B cell (primary cell): ENCODE results near the gene ANKRD44. TPM values are rescaled to one million over a fixed set of nuclear protein-coding genes. Genes with fewer than 3 reads are reported as not detected.

Source experiments
- ATAC-seq: fragments of 200-7000 bp; cut with Tn5 transposase; one replicate; pipeline ENCODE4 v1.10.0; 2021; ENCODE audit warnings: low read depth, mild to moderate bottlenecking, moderate number of reproducible peaks, moderate library complexity
- CTCF ChIA-PET: fragments of 350-600 bp; sonication (Branson Sonifier 250); formaldehyde crosslinking; loops from one replicate; lab custom pipeline; 2021; ENCODE audit warnings: antibody characterized with exemption, inconsistent platforms; lab: Charles Lee
- POLR2A ChIA-PET: fragments of 350-600 bp; sonication (Branson Sonifier 250); formaldehyde crosslinking; loops from one replicate; lab custom pipeline; 2021; ENCODE audit warnings: antibody characterized with exemption; lab: Charles Lee
- DNase-seq: peaks from one replicate; pipeline ENCODE4 v3.0.0; 2013
- H2AFZ ChIP-seq: 2 replicates; pipeline ENCODE4 v1.6.1; 2012; ENCODE audit warnings: mild to moderate bottlenecking, low read depth, low read length; ENCODE audit not compliant: insufficient read depth, poor library complexity, severe bottlenecking
- H3K27ac ChIP-seq, 2 donors: 1 replicate in 1 of 2; 2 replicates in 1 of 2; pipeline ENCODE4 v1.5.1; 2012 to 2013; ENCODE audit warnings: low read length in 2 of 2, mild to moderate bottlenecking in 2 of 2, moderate library complexity in 1 of 2
- H3K27me3 ChIP-seq, 4 experiments: fragments of 200-600 bp in 1 of 4; sonication (generic) in 1 of 4; replicated peaks in 1 of 4; 1 replicate in 2 of 4; 2 replicates in 2 of 4; pipeline versions ENCODE4 v1.6.1 to v1.7.0; 2013 to 2016; ENCODE audit warnings: low read length in 3 of 4, mild to moderate bottlenecking in 2 of 4, mixed read lengths in 1 of 4, moderate library complexity in 1 of 4; ENCODE audit not compliant: insufficient read depth in 4 of 4, control insufficient read depth in 3 of 4; ENCODE audit errors: control extremely low read depth in 1 of 4
- H3K36me3 ChIP-seq, 2 experiments: replicated peaks in 1 of 2; 1 replicate in 1 of 2; 2 replicates in 1 of 2; pipeline versions ENCODE4 v1.6.1 to v1.7.1; 2013; ENCODE audit warnings: low read length in 1 of 2; ENCODE audit not compliant: insufficient read depth in 2 of 2, control insufficient read depth in 1 of 2; ENCODE audit errors: control extremely low read depth in 1 of 2, extremely low read depth in 1 of 2
- H3K4me1 ChIP-seq, 2 donors: fragments of 200-600 bp in 1 of 2; sonication (generic) in 1 of 2; 1 replicate in 1 of 2; 2 replicates in 1 of 2; pipeline versions ENCODE4 v1.5.1 to v1.6.1; 2013 to 2017; ENCODE audit warnings: low read length in 2 of 2; ENCODE audit not compliant: control insufficient read depth in 2 of 2, insufficient read depth in 2 of 2
- H3K4me2 ChIP-seq: replicated peaks from 2 replicates; pipeline ENCODE3; 2012; ENCODE audit warnings: mild to moderate bottlenecking, low read depth, low read length; ENCODE audit not compliant: poor library complexity, severe bottlenecking
- H3K4me3 ChIP-seq, 5 experiments: fragments of 200-600 bp in 1 of 5; sonication (generic) in 1 of 5; 1 replicate in 3 of 5; 2 replicates in 2 of 5; pipeline versions ENCODE4 v1.5.1 to v1.7.0; 2011 to 2016; ENCODE audit warnings: low read length in 4 of 5, mild to moderate bottlenecking in 4 of 5, low read depth in 2 of 5, control low read depth in 1 of 5, moderate library complexity in 1 of 5; ENCODE audit not compliant: insufficient read depth in 1 of 5; ENCODE audit errors: control extremely low read depth in 1 of 5, extremely low read depth in 1 of 5
- H3K79me2 ChIP-seq: fragments of 200-600 bp; sonication (generic); one replicate; pipeline ENCODE4 v1.6.0; 2016; ENCODE audit warnings: low read length; ENCODE audit not compliant: control insufficient read depth, insufficient read depth
- H3K9ac ChIP-seq: fragments of 200-600 bp; sonication (generic); 2 replicates; pipeline ENCODE4 v1.6.1; 2017; ENCODE audit warnings: mild to moderate bottlenecking, low read length, moderate library complexity
- H3K9me3 ChIP-seq, 3 donors: one replicate each; pipeline versions ENCODE4 v1.6.1 to v1.7.1; 2013; ENCODE audit warnings: low read length in 2 of 3; ENCODE audit not compliant: control insufficient read depth in 2 of 3, insufficient read depth in 1 of 3; ENCODE audit errors: control extremely low read depth in 1 of 3
- H4K20me1 ChIP-seq: 2 replicates; pipeline ENCODE4 v1.6.0; 2012; ENCODE audit warnings: mild to moderate bottlenecking, low read length; ENCODE audit not compliant: insufficient read depth, control insufficient read depth, poor library complexity, severe bottlenecking
- H3K27ac Mint-ChIP-seq: one replicate; pipeline ENCODE4 v1.8.0; 2021; ENCODE audit warnings: mixed read lengths
- H3K27me3 Mint-ChIP-seq: one replicate; pipeline ENCODE4 v1.8.0; 2021; ENCODE audit warnings: mixed read lengths
- H3K4me1 Mint-ChIP-seq: one replicate; pipeline ENCODE4 v1.8.0; 2021; ENCODE audit warnings: mixed read lengths
- H3K4me3 Mint-ChIP-seq: one replicate; pipeline ENCODE4 v1.8.0; 2021; ENCODE audit warnings: mixed read lengths
- H3K9me3 Mint-ChIP-seq: one replicate; pipeline ENCODE4 v1.8.0; 2022; ENCODE audit warnings: mixed read lengths; ENCODE audit not compliant: insufficient read depth
- CTCF ChIP-seq: fragments of 200-600 bp; IDR thresholded peaks from one replicate; pipeline ENCODE4 v1.8.0; 2022; ENCODE audit warnings: antibody characterized with exemption, mild to moderate bottlenecking
- EZH2 ChIP-seq: IDR thresholded peaks from 2 replicates; pipeline ENCODE4 v1.6.1; 2012; ENCODE audit warnings: borderline replicate concordance, low read depth, mild to moderate bottlenecking, moderate library complexity, low read length; ENCODE audit not compliant: insufficient read depth, poor library complexity, severe bottlenecking
- WGBS: methylation state at CpG from one replicate; pipeline ENCODE4 v1.1.5; 2013; ENCODE audit warnings: missing lambda C conversion rate; ENCODE audit not compliant: insufficient coverage; 5-methylcytosine and 5-hydroxymethylcytosine counted together
- intact Hi-C: fragments of 100-400 bp; cut with micrococcal nuclease; formaldehyde crosslinking; loops from one replicate; pipeline ENCODE4 v1.10.0; 2022
- polyA plus RNA-seq: library from polyadenylated mRNA; depleted of rRNA; stranded (reverse); fragments of >200 nt; gene quantifications from 2 replicates; pipeline ENCODE4 v1.2.3, GENCODE V29; 2012
- total RNA-seq, 2 donors: library from RNA; stranded (reverse); fragments of 120-200 nt in 1 of 2; gene quantifications; 1 replicate in 1 of 2; 2 replicates in 1 of 2; pipeline versions ENCODE4 v1.2.3 to v1.2.4, GENCODE V29; 2013 to 2022

ANKRD44 gene
- total and polyA plus RNA-seq, 2 donors (not counting 1 experiment from before 2014, with no cell fraction given): 92.6 to 457 TPM

- ATAC-seq (no peak), DNase-seq (no peak)
- Histone ChIP-seq H3K79me2 (no peaks in the 10 kb centered on the region), H4K20me1 (no peaks in the 10 kb centered on the region), H3K27me3 (no peaks in the 10 kb centered on the region), H3K9me3 (no peaks in the 10 kb centered on the region), H3K9ac (no peak overlapping the region), H3K4me1 (peaks cover 25 to 36% of the 10 kb centered on the region in 2 donors), H2AFZ (peak overlapping the region; percentile 34), H3K4me2 (peak overlapping the region; percentile 18), H3K4me3 (no peak overlapping the region), H3K27ac (no peak overlapping the region), H3K36me3 (no peaks in the 10 kb centered on the region)
- Mint-ChIP-seq H3K4me1 (peaks cover 42% of the 10 kb centered on the region), H3K4me3 (no peak overlapping the region), H3K27me3 (no peaks in the 10 kb centered on the region), H3K27ac (peak overlapping the region; percentile 21), H3K9me3 (no peaks in the 10 kb centered on the region)
- intact Hi-C loops: no loop called here
- POLR2A ChIA-PET: interaction anchor here (0.6 kb wide), 1 partner anchor 104 kb away, joined by 9 read pairs; no protein-coding TSS in a partner anchor
- CTCF ChIA-PET: interaction anchor here (0.8 to 1.4 kb wide), 2 partner anchors 16 to 214 kb away, joined by 4 read pairs; no protein-coding TSS in a partner anchor
- no peak for TF ChIP-seq EZH2
- TF ChIP-seq CTCF: no peak
- 60% methylated on average over 1 of the region's 3 CpGs for WGBS
Measured at GRCh38 chr2:197327073-197327471, 16.5 kb upstream of the ANKRD44 start.

GRCh38 chr2:197324801-197325200, 14.2 kb upstream of the ANKRD44 start:
- Histone ChIP-seq H2AFZ (peak overlapping the region; percentile 34), H3K4me1 (peaks cover 25 to 36% of the 10 kb centered on the region in 2 donors), H4K20me1 (no peaks in the 10 kb centered on the region), H3K36me3 (no peaks in the 10 kb centered on the region), H3K27me3 (no peaks in the 10 kb centered on the region), H3K4me3 (peak overlapping the region in 1 of 5 experiments; percentile 31), H3K79me2 (no peaks in the 10 kb centered on the region), H3K27ac (no peak overlapping the region), H3K4me2 (peak overlapping the region; percentile 42), H3K9ac (no peak overlapping the region), H3K9me3 (no peaks in the 10 kb centered on the region)
- TF ChIP-seq CTCF: no peak
- TF ChIP-seq EZH2: no peak
- peak overlapping the region; percentile 80 for H3K4me3 Mint-ChIP-seq
- ChIA-PET POLR2A (no interaction called here), CTCF (interaction anchor here (0.8 to 1.1 kb wide), 2 partner anchors 172 to 212 kb away, joined by 3 to 4 read pairs; no protein-coding TSS in a partner anchor)
- peak overlapping the region; percentile 53 for H3K27ac Mint-ChIP-seq
- H3K9me3 Mint-ChIP-seq: no peaks in the 10 kb centered on the region
- H3K4me1 Mint-ChIP-seq: peaks cover 43% of the 10 kb centered on the region
- H3K27me3 Mint-ChIP-seq: no peaks in the 10 kb centered on the region
- ATAC-seq (no peak), DNase-seq (no peak)
- intact Hi-C loops: loop anchor here (5.0 kb wide), 1 partner anchor 52 kb away; no protein-coding TSS in a partner anchor
